NCI-H146 treated with DMSO at 0.1 percent for 48 hours (cell line): Measurements from ENCODE around the gene WFIKKN2.
"Not testable (repeated sequence)": the region's sequence is repeated elsewhere in the genome, so short reads cannot be mapped to it uniquely, and the experiment has no call there.

ENCODE experiments used
- DNase-seq: peaks from one replicate; lab custom pipeline; 2025; ENCODE audit not compliant: unreplicated experiment; lab: John Stamatoyannopoulos, UW

Gene WFIKKN2

DNA sequence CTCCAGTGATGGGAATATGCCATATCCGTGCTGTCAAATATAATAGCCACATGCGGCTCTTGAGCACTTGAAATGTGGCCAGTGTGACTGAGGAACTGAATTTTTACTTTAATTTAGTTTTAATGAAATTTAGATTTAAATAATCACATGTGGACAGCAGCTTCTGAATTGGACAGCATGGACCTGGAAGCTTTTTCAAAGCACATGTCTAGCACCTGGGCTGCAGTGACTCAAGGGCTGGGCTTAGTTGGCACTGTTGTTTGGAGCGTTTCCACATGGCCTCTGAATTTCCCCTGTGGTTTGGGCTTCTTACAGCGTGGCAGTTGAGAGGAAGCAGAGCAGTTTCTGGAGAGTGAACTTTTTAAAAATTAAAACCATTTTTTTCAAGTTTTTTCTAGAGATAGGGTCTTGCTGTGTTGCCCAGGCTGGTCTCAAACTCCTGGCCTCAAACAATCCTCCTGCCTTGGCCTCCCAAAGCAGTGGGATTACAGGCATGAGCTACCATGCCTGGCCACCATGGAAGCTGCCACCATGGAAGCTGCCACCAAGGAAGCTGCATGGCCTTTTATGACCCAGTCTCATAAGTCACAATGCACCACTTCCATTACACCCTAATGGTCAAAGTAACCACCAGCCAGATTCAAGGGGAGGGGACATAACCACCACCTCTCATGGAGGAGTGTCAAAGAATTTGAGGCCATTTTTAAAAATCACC, 37.5 kb downstream of the WFIKKN2 start:
- DNase-seq: no peak

DNA sequence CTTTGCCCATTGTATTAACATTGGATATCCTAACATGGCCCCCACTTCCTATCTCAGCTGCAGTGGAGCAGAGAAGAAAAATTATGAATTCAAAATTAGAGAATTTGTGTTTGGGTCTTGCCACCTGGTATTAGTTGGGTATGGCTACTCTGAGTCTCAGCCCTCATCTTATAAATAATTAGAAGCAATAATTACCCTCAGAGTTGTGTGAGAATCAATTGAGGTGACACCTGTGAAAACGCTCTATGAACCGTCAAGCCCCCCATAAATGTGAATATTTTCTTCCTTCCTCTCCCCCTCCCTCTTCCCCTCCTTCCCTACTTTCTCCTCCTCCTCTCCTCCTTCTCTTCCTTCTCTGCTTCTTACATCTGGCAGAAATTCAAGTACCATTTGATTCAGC, 39.7 kb downstream of the WFIKKN2 start:
- no peak for DNase-seq

- DNase-seq: not testable (repeated sequence)
Observed at GRCh38 chr17:50877042-50877441, 41.7 kb downstream of the WFIKKN2 start.

DNA sequence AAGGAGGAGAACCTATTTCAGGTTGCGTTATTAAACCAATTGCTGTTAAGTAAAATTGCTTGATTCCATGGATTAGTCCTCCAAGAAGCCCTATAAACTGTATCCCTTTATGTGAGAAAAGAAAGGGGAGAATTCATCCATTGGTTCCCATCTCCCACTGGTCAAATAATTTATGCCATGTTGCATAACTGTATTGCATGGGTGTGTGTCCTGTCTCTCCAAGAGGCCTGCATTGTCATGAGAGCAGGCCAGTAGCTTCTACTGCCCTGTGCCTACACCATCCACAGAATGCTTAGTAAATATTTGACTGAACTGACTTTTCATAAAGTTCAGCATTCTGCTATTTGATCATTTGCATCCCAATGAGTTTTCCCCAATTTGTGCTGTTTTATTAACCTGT, 42.5 kb downstream of the WFIKKN2 start:
- no peak for DNase-seq

DNA sequence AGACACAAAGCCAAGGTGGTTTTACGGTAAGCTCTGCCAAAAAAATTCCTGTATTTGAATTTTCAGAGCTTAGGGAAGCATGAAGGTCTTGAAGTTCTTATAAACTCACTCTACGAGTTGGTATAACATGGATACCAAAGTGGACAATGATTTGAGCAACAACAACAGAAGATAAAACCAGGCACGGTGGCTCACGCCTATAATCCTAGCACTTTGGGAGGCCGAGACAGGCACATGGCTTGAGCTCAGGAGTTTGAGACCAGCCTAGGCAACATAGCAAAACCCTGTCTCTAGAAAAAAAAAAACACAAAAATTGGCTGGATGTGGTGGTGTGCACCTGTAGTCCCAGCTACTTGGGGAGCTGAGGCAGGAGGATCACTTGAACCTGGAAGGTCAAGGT, 43.7 kb downstream of the WFIKKN2 start:
- DNase-seq: no peak

DNA sequence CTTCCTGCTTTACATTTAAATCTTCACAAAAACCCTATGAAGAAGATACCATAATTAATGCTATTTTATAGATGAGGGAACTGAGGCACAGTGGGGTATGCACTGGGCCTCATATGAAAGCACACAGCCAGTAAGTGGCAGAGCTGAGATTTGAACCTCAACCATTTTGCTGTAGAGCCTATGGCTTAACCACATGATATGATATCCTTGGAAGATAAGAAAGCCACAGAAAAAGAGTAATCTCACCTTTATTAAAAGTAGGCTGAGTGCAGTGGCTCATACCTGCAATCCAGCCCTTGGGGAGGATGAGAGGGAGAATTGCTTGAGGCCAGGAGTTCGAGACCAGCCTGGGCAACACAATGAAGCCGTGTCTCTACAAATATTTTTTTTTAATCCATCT, 45.8 kb downstream of the WFIKKN2 start:
- no peak for DNase-seq

- DNase-seq: no peak
Observed at GRCh38 chr17:50882851-50883250, 47.5 kb downstream of the WFIKKN2 start.

DNA sequence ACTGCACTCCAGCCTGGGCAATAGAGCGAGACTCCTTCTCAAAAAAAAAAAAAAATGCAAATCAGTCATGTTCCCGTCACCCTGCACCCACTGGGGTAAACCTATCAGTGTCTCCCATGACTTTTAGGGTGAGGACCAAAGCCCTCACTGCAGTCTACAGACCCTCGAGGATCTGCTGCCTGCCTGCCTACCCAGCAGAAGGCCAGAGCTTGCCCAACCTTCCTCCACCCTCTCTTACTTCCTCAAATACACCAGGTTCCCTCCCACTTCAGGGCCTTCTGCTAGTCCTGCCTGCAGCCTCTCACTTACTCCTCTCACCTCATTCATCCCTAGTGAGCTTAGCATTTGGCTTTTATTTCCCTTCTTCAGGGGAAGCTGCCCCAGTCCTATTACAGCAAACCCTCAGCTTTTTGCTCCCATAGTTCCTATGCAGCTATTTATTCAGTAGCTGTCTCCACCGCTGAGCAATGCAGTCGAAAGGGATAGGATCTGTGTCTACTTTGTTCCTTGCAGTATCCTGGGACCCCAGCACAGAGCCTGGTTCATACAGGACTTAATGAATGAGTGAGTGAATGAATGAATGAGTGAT, 48.6 kb downstream of the WFIKKN2 start:
- DNase-seq: no peak

GRCh38 chr17:50884439-50885311, 49.3 kb downstream of the WFIKKN2 start:
- no peak for DNase-seq

DNA sequence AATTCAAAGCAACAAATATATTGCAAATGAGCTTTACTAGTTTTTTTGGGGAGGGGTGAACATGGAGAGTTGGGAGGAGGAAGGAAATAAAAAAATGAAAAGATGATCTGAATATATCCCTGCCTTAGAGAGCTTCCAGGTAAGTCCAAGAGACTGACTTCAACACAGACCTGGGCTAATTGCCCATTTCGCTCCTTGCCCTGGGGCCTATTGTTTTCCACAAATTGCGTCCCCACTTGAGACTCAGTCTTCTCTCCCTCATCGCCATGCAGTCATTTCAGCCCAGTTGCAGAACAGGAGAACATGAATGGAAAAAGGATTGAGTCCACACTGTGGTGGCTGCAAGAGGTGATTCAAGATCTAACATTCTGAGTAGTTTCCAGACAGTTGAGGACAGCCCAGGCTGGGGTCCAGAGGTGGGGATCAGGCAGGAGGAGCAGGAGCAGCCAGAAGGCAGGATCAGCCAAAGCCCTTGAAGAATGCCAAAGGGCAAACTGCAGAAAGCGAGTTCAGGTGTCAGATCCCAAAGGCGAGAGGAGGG, 52.4 kb downstream of the WFIKKN2 start:
- DNase-seq: no peak

DNA sequence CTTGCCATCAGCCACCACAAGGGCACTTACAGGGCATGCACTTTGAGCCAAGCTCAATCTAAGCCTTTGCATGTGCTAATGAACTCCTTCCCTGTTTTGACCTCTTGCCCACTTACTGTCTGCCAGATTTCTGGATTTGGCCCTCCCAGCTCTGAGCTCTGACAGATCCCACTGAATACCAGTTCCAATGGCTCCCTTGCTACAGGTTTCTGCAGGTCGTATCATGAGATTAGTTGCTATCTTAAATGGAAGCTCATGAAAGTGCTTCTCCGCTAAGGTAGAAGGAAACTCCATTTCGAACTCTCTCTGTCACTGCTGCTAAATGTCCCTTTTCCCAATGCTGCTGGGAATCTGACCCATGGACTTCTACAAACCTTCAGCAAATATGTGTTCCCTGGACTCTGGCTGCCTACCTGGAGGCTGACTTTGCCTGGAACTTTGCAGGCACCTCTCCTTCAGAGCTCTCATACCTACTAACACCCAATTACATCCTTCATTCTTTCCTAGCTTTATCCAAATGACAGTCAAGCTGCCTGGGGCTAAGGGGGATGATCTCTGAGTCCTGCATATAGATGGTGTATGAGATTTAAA, 54.2 kb downstream of the WFIKKN2 start:
- DNase-seq: no peak

DNA sequence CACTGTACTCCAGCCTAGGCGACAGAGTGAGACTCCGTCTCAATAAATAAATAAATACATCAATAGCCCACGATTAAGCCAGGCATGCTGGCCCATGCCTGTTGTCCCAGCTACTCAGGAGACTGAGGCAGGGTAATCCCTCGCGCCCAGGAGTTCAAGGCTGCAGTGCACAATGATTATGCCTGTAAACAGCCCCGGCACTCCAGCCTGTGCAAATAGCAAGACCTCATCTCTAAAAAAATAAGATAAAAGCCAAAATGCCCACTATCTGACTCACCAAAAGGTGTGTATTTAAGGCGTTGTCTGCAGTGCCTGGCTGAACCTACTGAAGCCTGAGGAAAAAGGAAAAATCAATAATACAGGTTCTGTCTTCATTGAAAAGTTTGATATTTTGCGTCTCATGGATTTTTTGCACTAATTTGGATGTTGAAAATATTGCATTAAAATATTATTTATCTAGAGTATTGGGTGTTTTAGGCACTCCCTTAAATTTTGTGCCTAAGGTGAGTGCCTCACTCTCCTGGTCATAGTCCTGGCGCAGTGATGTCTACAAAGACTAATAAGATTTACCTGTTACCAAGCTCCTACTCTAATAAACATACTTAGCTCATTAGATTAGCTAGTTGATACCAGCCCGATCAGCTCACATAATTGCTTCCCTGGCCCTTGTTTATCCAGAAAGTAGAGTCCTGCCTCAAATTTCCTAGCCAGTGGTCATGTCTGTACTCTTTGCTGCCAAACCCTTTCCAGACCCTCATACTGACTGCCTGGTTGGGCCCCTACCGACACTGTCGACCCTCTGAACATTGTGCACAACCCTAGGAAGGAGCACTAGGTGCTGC, 55.5 kb downstream of the WFIKKN2 start:
- DNase-seq: no peak

DNA sequence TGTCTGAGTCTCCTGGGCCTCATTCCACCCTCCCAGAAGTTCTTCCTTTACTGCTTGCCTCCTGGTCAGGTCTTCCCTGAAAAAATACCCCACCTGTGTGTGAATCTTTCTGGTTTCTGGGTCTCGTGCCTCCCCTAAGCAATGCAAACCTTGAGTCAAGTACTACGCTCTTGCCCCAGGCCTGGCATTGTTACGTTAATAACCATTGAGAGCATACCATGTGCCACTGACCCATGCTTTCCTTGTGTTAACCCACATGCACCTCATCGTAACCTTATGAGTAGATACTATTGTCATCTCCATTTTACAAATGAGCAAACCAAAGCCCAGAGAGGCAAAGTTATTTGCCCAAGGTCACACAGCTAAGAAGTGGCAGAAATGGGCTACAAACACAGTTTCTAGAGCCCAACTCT, 56.2 kb downstream of the WFIKKN2 start:
- no peak for DNase-seq
